ENCODE data around the gene CNN1.

CNN1 gene

GRCh38 chr19:11538232-11539036, at the start of gene CNN1:
Gene CNN1, plus strand, starts transcription at chr19:11538851. Its CDS starts 77 bp downstream, at chr19:11538928.
- no peak for DNase-seq

DNA sequence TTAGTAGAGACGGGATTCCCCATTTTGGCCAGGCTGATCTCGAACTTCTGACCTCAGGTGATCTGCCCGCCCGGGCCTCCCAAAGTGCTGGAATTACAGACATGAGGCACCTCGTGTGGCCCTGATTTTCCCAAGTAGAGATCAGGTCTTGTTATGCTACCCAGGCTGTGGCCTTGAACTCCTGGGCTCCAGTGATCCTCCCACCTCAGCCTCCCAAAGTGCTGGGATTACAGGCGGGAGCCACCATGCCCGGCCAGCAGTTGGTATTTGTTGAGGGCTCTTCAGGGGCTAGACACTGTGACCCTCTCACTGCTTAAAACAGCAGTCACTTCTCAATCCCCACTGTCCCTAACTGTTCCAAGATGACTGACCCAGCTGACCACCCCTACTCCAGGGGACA, 49.3 kb upstream of the CNN1 start:
- DNase-seq: no peak

DNA sequence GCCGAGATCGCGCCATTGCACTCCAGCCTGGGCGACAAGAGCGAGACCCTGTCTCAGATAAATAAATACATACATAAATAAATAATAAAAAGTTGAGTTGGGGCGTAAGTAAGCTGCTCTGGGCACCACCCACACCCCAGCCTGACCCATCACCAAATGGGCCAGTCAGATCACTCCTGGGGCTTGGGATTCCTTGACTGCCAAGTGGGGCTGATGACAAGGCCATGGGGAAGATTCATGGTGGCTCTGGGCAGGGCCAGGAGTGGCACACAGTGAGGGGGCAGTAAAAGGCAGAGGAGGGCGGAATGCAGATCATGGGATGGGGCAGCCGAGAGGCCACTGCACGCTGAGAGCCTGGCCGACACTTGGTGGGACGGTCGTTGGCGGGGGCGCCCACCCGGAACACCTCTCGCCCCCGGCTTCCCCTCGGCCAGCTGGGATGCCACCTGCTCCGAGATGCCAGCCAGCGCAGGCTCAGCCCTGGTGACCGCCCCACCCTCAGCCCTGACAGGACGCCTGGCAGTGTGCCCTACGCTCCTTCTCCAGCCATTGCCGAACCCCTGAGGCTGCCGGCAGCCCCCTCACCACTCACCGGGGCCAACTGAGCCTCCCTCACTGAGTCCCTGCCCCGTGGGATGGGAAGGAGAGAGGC, 43.9 kb upstream of the CNN1 start:
- DNase-seq: no peak

GRCh38 chr19:11495481-11495880, 43.2 kb upstream of the CNN1 start:
- no peak for DNase-seq

DNA sequence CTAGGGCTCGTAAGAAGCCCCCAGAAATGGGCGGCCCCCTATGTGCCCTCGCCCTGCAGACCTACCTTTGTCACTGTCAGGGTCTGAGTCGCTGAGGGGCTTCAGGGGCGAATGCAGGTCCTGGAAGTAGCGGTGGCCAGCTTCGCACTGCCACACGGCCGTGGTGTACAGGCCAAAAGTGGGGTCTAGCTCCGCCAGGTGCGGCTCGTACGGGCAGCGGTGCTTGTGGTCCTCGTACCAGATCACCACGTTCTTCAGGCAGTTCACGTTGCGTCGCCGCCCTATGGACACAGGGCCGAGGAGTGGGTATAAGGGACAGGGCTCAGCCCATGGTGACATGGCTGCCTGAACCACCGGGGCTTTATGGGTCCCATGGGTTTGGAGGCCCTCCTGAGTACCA, 42.8 kb upstream of the CNN1 start:
- DNase-seq: no peak

GRCh38 chr19:11496391-11497163, 42.1 kb upstream of the CNN1 start:
- DNase-seq: peak; percentile 16

DNA sequence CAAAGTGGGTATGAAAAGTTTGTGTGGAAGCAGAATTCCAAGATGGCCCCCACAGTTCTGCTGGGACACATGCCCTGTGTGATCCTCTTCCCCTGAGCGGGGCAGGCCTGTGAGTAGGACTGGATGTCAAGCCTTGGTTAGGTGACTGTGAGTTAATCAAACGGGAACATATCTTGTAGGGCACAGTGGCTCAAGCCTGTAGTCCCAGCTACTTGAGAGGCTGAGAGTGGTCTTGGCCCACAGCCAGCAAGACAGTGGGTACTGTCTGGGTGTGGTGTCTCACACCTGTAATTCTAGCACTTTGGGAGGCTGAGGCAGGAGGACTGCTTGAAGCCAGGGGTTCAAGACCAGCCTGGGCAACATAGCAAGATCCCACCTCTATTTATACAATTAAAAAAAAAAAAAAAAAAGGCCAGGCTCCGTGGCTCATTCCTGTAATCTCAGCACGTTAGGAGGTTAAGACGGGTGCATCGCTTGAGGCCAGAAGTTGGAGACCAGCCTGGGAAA, 39.4 kb upstream of the CNN1 start:
- DNase-seq: no peak

DNA sequence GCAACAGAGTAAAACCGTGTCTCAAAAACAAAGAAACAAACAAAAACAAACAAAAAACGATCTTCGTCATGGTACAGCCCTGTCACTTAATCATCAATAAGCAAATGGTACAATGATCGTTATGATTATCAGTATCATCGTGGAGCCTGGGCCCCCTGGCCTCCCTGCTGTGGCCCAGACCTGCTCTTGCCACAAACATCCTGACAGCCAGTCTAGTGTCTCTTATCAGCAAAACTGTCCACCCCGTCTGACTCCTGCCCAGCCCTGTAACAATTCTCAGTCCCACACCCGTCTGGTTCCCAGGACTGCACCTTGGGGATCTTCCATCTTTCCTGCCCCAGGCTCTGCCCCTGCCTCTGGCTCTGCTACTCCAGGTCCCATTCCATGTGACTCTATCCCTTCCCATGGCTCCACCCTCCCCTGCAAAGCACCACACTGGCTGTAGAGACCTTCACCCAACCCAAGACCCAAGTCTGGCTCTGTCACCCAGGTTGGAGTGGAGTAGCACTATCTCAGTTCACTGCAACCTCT, 38.7 kb upstream of the CNN1 start:
- DNase-seq: no peak

DNA sequence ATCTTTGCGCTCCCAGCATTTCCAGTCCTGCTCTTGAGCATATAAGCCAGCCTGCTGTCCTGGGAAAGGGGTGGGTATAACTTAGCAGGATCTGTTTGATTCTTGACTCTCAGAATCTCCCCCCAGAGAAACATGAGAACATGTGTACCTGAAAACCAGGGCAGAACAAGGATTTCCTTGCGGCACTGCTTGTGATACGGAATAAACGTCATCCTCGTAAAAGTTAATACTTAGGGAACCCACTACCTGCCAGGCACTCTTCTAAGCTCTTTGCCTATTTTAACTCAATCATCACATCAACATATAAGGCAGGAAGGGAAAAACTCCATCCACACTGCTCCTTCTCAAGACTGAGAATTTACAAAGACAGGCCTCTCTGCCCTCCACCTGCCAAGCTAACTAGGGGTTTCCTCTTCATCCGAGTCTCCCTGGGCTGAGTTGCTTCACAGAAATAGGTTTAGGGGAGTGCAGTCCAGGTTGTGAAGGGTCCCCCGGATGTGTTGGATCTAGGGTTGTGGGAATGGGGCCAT, 34.1 kb upstream of the CNN1 start:
- DNase-seq: no peak

- DNase-seq: peak; percentile 94
These were observed 33.6 kb upstream of the CNN1 start for GRCh38 chr19:11505032-11505503.

- peak; percentile 97 for DNase-seq
These were observed 33.0 kb upstream of the CNN1 start, which contains the start of gene ZNF653 for GRCh38 chr19:11505504-11506100. Gene ZNF653, minus strand, starts transcription at chr19:11505839. Its CDS starts 53 bp downstream, at chr19:11505786.

DNA sequence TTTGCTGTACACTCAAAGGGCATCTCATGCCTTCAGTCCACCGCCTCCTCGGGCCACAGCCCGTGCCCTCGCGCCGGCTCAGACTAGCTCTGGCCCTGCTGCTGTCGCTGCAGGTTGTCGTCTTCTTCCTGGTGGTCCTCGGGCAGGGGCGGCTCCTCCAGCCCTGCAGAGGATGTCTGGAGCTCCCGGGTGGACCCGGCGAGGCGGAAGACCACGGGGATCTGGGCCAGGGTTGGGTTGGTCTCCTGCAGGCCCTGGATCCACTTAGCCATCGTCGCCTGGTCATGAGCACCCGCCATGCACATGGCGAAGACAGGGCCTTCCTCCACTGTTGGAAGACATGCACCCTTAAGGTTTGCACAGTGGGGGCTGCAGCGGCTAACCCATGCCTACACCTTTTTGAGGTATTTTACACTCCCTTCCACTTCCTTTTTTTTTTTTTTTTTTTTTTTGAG, 32.5 kb upstream of the CNN1 start:
- DNase-seq: no peak

GRCh38 chr19:11506967-11507366, 31.7 kb upstream of the CNN1 start:
- no peak for DNase-seq

- no peak for DNase-seq
These were observed 31.1 kb upstream of the CNN1 start for GRCh38 chr19:11507370-11508078.

GRCh38 chr19:11510444-11510843, 28.2 kb upstream of the CNN1 start:
- DNase-seq: no peak

- no peak for DNase-seq
These were observed 24.7 kb upstream of the CNN1 start for GRCh38 chr19:11513946-11514345.

- no peak for DNase-seq
These were observed 19.5 kb upstream of the CNN1 start for GRCh38 chr19:11519138-11519537.

DNA sequence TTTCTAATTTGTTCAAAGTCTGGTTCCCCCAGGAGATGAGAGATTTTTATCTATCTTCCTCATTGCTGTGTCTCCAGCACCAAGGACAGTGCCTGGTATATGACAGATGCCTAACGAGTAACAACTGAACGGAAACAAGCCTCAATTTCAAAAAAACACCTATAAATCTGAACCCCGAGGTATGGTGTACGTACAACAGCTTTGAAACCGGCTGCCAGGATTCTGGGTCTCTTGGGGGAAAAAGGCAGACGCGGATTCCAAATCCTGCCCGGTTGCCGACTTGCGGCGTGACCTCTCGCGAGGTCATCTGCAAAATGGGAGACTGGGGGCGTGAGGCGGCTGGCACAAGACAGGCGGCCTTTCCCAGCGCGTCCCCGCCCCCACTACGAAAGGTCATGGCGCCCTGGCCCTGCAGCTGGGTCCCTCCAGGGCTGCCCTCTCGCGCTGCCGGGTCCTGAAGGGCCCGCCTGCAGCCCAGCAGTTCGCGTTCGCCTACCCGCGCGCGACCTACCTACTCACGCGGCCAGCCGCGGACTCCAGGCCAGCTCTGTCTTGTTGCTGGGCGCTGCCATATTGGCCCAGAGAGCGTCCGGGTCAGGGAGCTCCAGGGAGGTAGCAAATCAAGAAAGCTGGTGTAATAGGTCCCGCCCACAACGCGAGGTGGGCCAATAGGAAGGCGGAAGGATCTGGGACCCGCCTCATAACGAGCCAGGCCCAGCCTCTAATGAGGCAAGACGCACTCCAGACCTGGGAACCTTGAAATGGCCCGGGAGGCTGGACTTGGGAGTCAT, 9.9 kb upstream of the CNN1 start, which contains the start of gene ECSIT:
Gene ECSIT, minus strand, starts transcription at position 584 of the 791 bp plus-strand sequence. CDS start 9,964 bp downstream, outside the sequence.
- DNase-seq: peak; percentile 97

GRCh38 chr19:11530432-11530831, 8.2 kb upstream of the CNN1 start:
- DNase-seq: peak; percentile 90

DNA sequence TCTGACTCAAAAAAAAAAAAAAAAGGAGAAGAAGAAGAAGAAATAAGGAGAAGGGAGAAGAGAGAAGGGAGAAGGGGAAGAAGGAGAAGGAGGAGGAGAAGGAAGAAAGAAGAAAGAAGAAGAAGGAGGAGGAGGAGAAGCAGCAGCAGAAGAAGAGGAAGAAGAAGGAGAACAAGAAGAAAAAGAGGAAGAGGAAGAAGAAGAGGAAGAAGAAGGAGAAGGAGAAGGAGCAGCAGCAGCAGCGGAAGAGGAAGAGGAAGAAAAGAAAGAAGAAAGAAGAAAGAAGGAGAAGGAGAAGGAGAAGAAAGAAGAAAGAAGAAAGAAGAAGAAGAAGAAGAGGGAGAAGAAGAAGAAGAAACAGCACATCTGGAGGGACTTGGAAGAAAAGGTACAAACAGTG, 4.1 kb upstream of the CNN1 start:
- DNase-seq: no peak
